Thyroid gland (tissue), 4 donors: Measurements from ENCODE around the gene BORCS6. TPM values are rescaled to one million over a fixed set of nuclear protein-coding genes. Genes with fewer than 3 reads are reported as not detected.

Experiments used
- DNase-seq, 2 donors: peaks; one replicate each; pipeline ENCODE4 v3.0.0-alpha.2; 2019
- H3K27ac ChIP-seq, 3 donors: fragments of 200-600 bp; sonication (generic); 1 replicate in 2 of 3; 2 replicates in 1 of 3; pipeline ENCODE4 v1.5.1; 2016 to 2019; ENCODE audit warnings: mild to moderate bottlenecking in 1 of 3, moderate library complexity in 1 of 3
- H3K27me3 ChIP-seq: fragments of 200-600 bp; sonication (generic); one replicate; pipeline ENCODE4 v1.5.1; 2019
- H3K36me3 ChIP-seq, 2 donors: fragments of 200-600 bp; sonication (generic); one replicate each; pipeline ENCODE4 v1.5.1; 2016 to 2019
- H3K4me1 ChIP-seq, 2 donors: fragments of 200-600 bp; sonication (generic); one replicate each; pipeline ENCODE4 v1.5.1; 2017 to 2019
- H3K4me3 ChIP-seq, 3 donors: fragments of 200-600 bp; sonication (generic); replicated peaks in 1 of 3; 1 replicate in 2 of 3; 2 replicates in 1 of 3; pipeline ENCODE4 v1.5.1; 2016; ENCODE audit warnings: mild to moderate bottlenecking in 1 of 3
- H3K9me3 ChIP-seq: fragments of 200-600 bp; sonication (generic); one replicate; pipeline ENCODE4 v1.5.1; 2017
- CTCF ChIP-seq, 6 experiments: fragments of 200-600 bp in 3 of 6; fragments of 450-650 bp in 3 of 6; sonication (generic) in 3 of 6; IDR thresholded peaks; one replicate each; pipeline ENCODE4 v1.5.1; 2016 to 2019; ENCODE audit warnings: antibody characterized with exemption in 6 of 6, mild to moderate bottlenecking in 2 of 6, inconsistent platforms in 1 of 6, moderate library complexity in 1 of 6
- POLR2A ChIP-seq, 2 donors: fragments of 450-650 bp; IDR thresholded peaks; one replicate each; pipeline ENCODE4 v1.6.1; 2017; ENCODE audit warnings: antibody characterized with exemption in 2 of 2, mild to moderate bottlenecking in 2 of 2, moderate library complexity in 1 of 2
- WGBS, 2 donors: methylation state at CpG; one replicate each; pipeline ENCODE4 v1.1.5; 2017; 5-methylcytosine and 5-hydroxymethylcytosine counted together
- intact Hi-C: fragments of 100-400 bp; cut with DNase I; formaldehyde crosslinking; loops from one replicate; pipeline ENCODE4 v1.15.1; 2023
- total RNA-seq, 4 donors: library from RNA; depleted of rRNA; stranded (reverse); fragments of >200 nt; gene quantifications; one replicate each; pipeline ENCODE4 v1.2.3, GENCODE V29; 2016

The BORCS6 gene
- total RNA-seq, 4 donors from 2014 or later: 7.7 to 17.0 (median 15.5) TPM

- no peaks in the 10 kb centered on the region for H3K27me3 ChIP-seq
- TF ChIP-seq CTCF (IDR thresholded peaks at IDR 0.05) (no peak), POLR2A (IDR thresholded peaks at IDR 0.05) (peak in 1 of 2 donors; percentile 46)
- H3K9me3 ChIP-seq: no peaks in the 10 kb centered on the region
- H3K27ac ChIP-seq: peak overlapping the region; percentile 91 to 99 (median 96)
- H3K36me3 ChIP-seq: no peaks in the 10 kb centered on the region
- intact Hi-C loops: loop anchor here (10.0 kb wide), 2 partner anchors 63 to 107 kb away; partner anchors contain the start of genes HES7 and SLC25A35
- peaks cover 20 to 39% of the 10 kb centered on the region in 2 donors for H3K4me1 ChIP-seq
- peak; percentile 89 to 93 for DNase-seq
- WGBS, 2 donors: 4 to 5% methylated on average over 21 to 25 of the region's 25 CpGs
- H3K4me3 ChIP-seq: peak overlapping the region in 1 of 3 donors; percentile 95
These were observed 2.3 kb downstream of the BORCS6 start for GRCh38 chr17:8187517-8188262.

GRCh38 chr17:8186787-8187516 lies 3.0 kb downstream of the BORCS6 start:
- Histone ChIP-seq H3K27ac (peak overlapping the region; percentile 91 to 99 (median 96)), H3K4me1 (peaks cover 20 to 33% of the 10 kb centered on the region in 2 donors), H3K4me3 (peak overlapping the region in 2 of 3 donors; percentile 74 to 76), H3K9me3 (no peaks in the 10 kb centered on the region), H3K27me3 (no peaks in the 10 kb centered on the region), H3K36me3 (no peaks in the 10 kb centered on the region)
- peak; percentile 94 to 95 for DNase-seq
- TF ChIP-seq POLR2A (IDR thresholded peaks at IDR 0.05): no peak
- peak in 2 of 6 experiments; percentile 26 to 38 for TF ChIP-seq CTCF (IDR thresholded peaks at IDR 0.05)
- 1 to 2% methylated on average over 32 of the region's 32 CpGs for WGBS, 2 donors
- intact Hi-C loops: loop anchor here (10.0 kb wide), 2 partner anchors 62 to 108 kb away; partner anchors contain the start of genes HES7 and SLC25A35

- intact Hi-C loops: loop anchor here (10.0 kb wide), 2 partner anchors 62 to 108 kb away; partner anchors contain the start of genes HES7 and SLC25A35
- 0 to 1% methylated on average over 8 to 23 of the region's 23 CpGs for WGBS, 2 donors
- TF ChIP-seq POLR2A (IDR thresholded peaks at IDR 0.05): no peak
- peak in 2 of 6 experiments; percentile 44 to 58 for TF ChIP-seq CTCF (IDR thresholded peaks at IDR 0.05)
- no peaks in the 10 kb centered on the region for H3K9me3 ChIP-seq
- H3K4me1 ChIP-seq: peaks cover 20 to 28% of the 10 kb centered on the region in 2 donors
- no peak for DNase-seq
- H3K36me3 ChIP-seq: no peaks in the 10 kb centered on the region
- peak overlapping the region; percentile 52 to 76 (median 74) for H3K4me3 ChIP-seq
- no peaks in the 10 kb centered on the region for H3K27me3 ChIP-seq
- H3K27ac ChIP-seq: peak overlapping the region; percentile 91 to 99 (median 96)
These were observed 3.6 kb downstream of the BORCS6 start for GRCh38 chr17:8186446-8186786.

GRCh38 chr17:8185582-8186445 lies 4.2 kb downstream of the BORCS6 start:
- peak overlapping the region; percentile 52 to 76 (median 74) for H3K4me3 ChIP-seq
- H3K9me3 ChIP-seq: no peaks in the 10 kb centered on the region
- WGBS, 2 donors: 1% methylated on average over 25 to 29 of the region's 44 CpGs
- intact Hi-C loops: loop anchor here (10.0 kb wide), 2 partner anchors 61 to 109 kb away; partner anchors contain the start of genes HES7 and SLC25A35
- DNase-seq: peak; percentile 89 to 90
- H3K27me3 ChIP-seq: no peaks in the 10 kb centered on the region
- H3K36me3 ChIP-seq: no peaks in the 10 kb centered on the region
- peaks cover 20 to 22% of the 10 kb centered on the region in 2 donors for H3K4me1 ChIP-seq
- TF ChIP-seq CTCF (IDR thresholded peaks at IDR 0.05) (no peak), POLR2A (IDR thresholded peaks at IDR 0.05) (peak in 1 of 2 donors; percentile 54)
- peak overlapping the region; percentile 91 to 99 (median 96) for H3K27ac ChIP-seq
